Gastrocnemius medialis (tissue), 4 donors: Measurements from ENCODE around the gene SPIRE2. TPM values are rescaled to one million over a fixed set of nuclear protein-coding genes. Genes with fewer than 3 reads are reported as not detected.
"Not testable (repeated sequence)": the region's sequence is repeated elsewhere in the genome, so short reads cannot be mapped to it uniquely, and the experiment has no call there.

Experiments
- ATAC-seq, 2 donors: fragments of 150-250 bp; one replicate each; pipeline ENCODE4 v1.9.1; 2016
- DNase-seq, 2 donors: peaks; one replicate each; pipeline ENCODE4 v3.0.0-alpha.2; 2019
- H3K27ac ChIP-seq, 4 donors: fragments of 200-600 bp; sonication (generic); 1 replicate in 1 of 4; 2 replicates in 3 of 4; pipeline ENCODE4 v1.5.1; 2016 to 2018; ENCODE audit warnings: mild to moderate bottlenecking in 2 of 4, moderate library complexity in 1 of 4
- H3K27me3 ChIP-seq, 3 donors: fragments of 200-600 bp; sonication (generic) in 2 of 3; 1 replicate in 1 of 3; 2 replicates in 2 of 3; pipeline versions ENCODE4 v1.5.1 to v1.6.0; 2016 to 2019; ENCODE audit warnings: mild to moderate bottlenecking in 1 of 3, moderate library complexity in 1 of 3
- H3K36me3 ChIP-seq, 2 donors: fragments of 200-600 bp; sonication (generic) in 1 of 2; one replicate each; pipeline ENCODE4 v1.5.1; 2017 to 2018
- H3K4me1 ChIP-seq, 2 donors: fragments of 200-600 bp; sonication (generic) in 1 of 2; one replicate each; pipeline ENCODE4 v1.5.1; 2016 to 2017; ENCODE audit warnings: mild to moderate bottlenecking in 2 of 2
- H3K4me3 ChIP-seq, 4 donors: fragments of 200-600 bp; sonication (generic) in 3 of 4; 1 replicate in 1 of 4; 2 replicates in 3 of 4; pipeline ENCODE4 v1.5.1; 2016 to 2019; ENCODE audit warnings: mild to moderate bottlenecking in 2 of 4
- H3K9me3 ChIP-seq, 3 donors: fragments of 200-600 bp; sonication (generic) in 2 of 3; 1 replicate in 1 of 3; 2 replicates in 2 of 3; pipeline ENCODE4 v1.5.1; 2016 to 2019
- CTCF ChIP-seq, 5 experiments: fragments of 450-650 bp in 3 of 5; fragments of 200-600 bp in 2 of 5; sonication (generic) in 2 of 5; IDR thresholded peaks in 4 of 5; conservative IDR thresholded peaks in 1 of 5; 1 replicate in 4 of 5; 2 replicates in 1 of 5; pipeline ENCODE4 v1.5.1; 2016 to 2019; ENCODE audit warnings: antibody characterized with exemption in 5 of 5, mild to moderate bottlenecking in 3 of 5, moderate library complexity in 3 of 5
- POLR2A ChIP-seq, 2 donors: fragments of 450-650 bp; IDR thresholded peaks; one replicate each; pipeline ENCODE4 v1.6.1; 2017; ENCODE audit warnings: antibody characterized with exemption in 2 of 2, mild to moderate bottlenecking in 2 of 2, moderate library complexity in 2 of 2
- in situ Hi-C, 4 donors: fragments of 200-750 bp; cut with MboI; loops; one replicate each; pipeline versions ENCODE4 v1.15.0 to v1.8.0; 2017; ENCODE audit warnings: low sequenced_read_pairs in 4 of 4
- intact Hi-C: fragments of 100-400 bp; cut with DNase I; formaldehyde crosslinking; loops from one replicate; pipeline ENCODE4 v1.15.1; 2023; ENCODE audit warnings: low total_unique reads
- total RNA-seq, 4 donors: library from RNA; depleted of rRNA; stranded (reverse); fragments of >200 nt; gene quantifications; one replicate each; pipeline versions ENCODE4 v1.1.0 to v1.2.3, GENCODE V29; 2016

SPIRE2 gene
- total RNA-seq, 4 donors from 2014 or later, result 0.49 to 1.6 TPM; not detected in 2

- in situ Hi-C loops, result loop anchor here in 2 of 4 donors (10.0 kb wide), 1 partner anchor 87 kb away; the partner anchor contains the start of gene SPATA2L (in 2 of the 2)
- ATAC-seq, result no peak
Observed at GRCh38 chr16:89791278-89791995, 36.8 kb upstream of the SPIRE2 start.

GRCh38 chr16:89793092-89793491 lies 35.2 kb upstream of the SPIRE2 start:
- peak; percentile 5 to 45 for DNase-seq
- intact Hi-C loops (loop anchor here (1.0 kb wide), 1 partner anchor 93 kb away; no protein-coding TSS in a partner anchor), in situ Hi-C loops (loop anchor here in 2 of 4 donors (10.0 kb wide), 1 partner anchor 88 kb away; the partner anchor contains the start of gene SPATA2L (in 2 of the 2))
- H3K4me1 ChIP-seq, ATAC-seq, H3K27me3 ChIP-seq, H3K4me3 ChIP-seq, H3K27ac ChIP-seq, H3K36me3 ChIP-seq, H3K9me3 ChIP-seq: not testable (repeated sequence)
- TF ChIP-seq CTCF (IDR thresholded peaks at IDR 0.05 in 4 of 5, conservative IDR thresholded peaks at IDR 0.05 in 1 of 5), result peak; percentile 30 to 69 (median 59)

More at GRCh38 chr16:89791278-89791995, 36.8 kb upstream of the SPIRE2 start:
- TF ChIP-seq CTCF (IDR thresholded peaks at IDR 0.05 in 4 of 5, conservative IDR thresholded peaks at IDR 0.05 in 1 of 5) (no peak), POLR2A (IDR thresholded peaks at IDR 0.05) (no peak)
- no peaks in the 10 kb centered on the region for H3K27me3 ChIP-seq
- H3K36me3 ChIP-seq, result no peaks in the 10 kb centered on the region
- no peak overlapping the region for H3K27ac ChIP-seq
- no peak overlapping the region for H3K4me3 ChIP-seq
- H3K4me1 ChIP-seq, result no peaks in the 10 kb centered on the region
- no peaks in the 10 kb centered on the region for H3K9me3 ChIP-seq
- DNase-seq, result no peak
- intact Hi-C loops, result no loop called here

- H3K36me3 ChIP-seq, result no peaks in the 10 kb centered on the region
- H3K4me3 ChIP-seq, result no peak overlapping the region
- H3K9me3 ChIP-seq, result no peaks in the 10 kb centered on the region
- ATAC-seq, result no peak
- intact Hi-C loops (loop anchor here (1.0 kb wide), 1 partner anchor 94 kb away; no protein-coding TSS in a partner anchor), in situ Hi-C loops (loop anchor here in 2 of 4 donors (10.0 kb wide), 1 partner anchor 89 kb away; the partner anchor contains the start of gene SPATA2L (in 2 of the 2))
- DNase-seq, result no peak
- TF ChIP-seq POLR2A (IDR thresholded peaks at IDR 0.05), result no peak
- no peak for TF ChIP-seq CTCF (IDR thresholded peaks at IDR 0.05 in 4 of 5, conservative IDR thresholded peaks at IDR 0.05 in 1 of 5)
- H3K27ac ChIP-seq, result no peak overlapping the region
- H3K4me1 ChIP-seq, result no peaks in the 10 kb centered on the region
- H3K27me3 ChIP-seq, result no peaks in the 10 kb centered on the region
Observed at GRCh38 chr16:89793955-89794354, 34.3 kb upstream of the SPIRE2 start.

GRCh38 chr16:89795676-89796075 lies 32.6 kb upstream of the SPIRE2 start:
- Histone ChIP-seq H3K27me3 (no peaks in the 10 kb centered on the region), H3K27ac (no peak overlapping the region), H3K9me3 (no peaks in the 10 kb centered on the region), H3K4me3 (no peak overlapping the region), H3K36me3 (no peaks in the 10 kb centered on the region), H3K4me1 (no peaks in the 10 kb centered on the region)
- intact Hi-C loops, result no loop called here
- TF ChIP-seq CTCF (IDR thresholded peaks at IDR 0.05 in 4 of 5, conservative IDR thresholded peaks at IDR 0.05 in 1 of 5) (no peak), POLR2A (IDR thresholded peaks at IDR 0.05) (no peak)
- no peak for ATAC-seq
- DNase-seq, result no peak
- in situ Hi-C loops, result loop anchor here in 2 of 4 donors (10.0 kb wide), 1 partner anchor 91 kb away; the partner anchor contains the start of gene SPATA2L (in 2 of the 2)
